Measurements from ENCODE around the gene GRID1.

GRCh38 chr10:85642421-85643170 lies 724.0 kb downstream of the GRID1 start:
- no peak for TF ChIP-seq POLR2A (IDR thresholded peaks at IDR 0.05; ENCODE audit: low read length)
- no peak for TF ChIP-seq GATA1 (IDR thresholded peaks at IDR 0.05; ENCODE audit: low read depth, low read length)

All from erythroblast (primary cell).